BE2C (cell line): Measurements from ENCODE around the gene ASB7.

Experiments
- DNase-seq: peaks from one replicate; pipeline ENCODE4 v3.0.0-alpha.2; 2020
- H3K27me3 ChIP-seq: fragments of 250-450 bp; sonication (Bioruptor Pico); 2 replicates; pipeline ENCODE4 v1.5.1; 2020; ENCODE audit warnings: mild to moderate bottlenecking
- H3K36me3 ChIP-seq: fragments of 250-450 bp; sonication (Bioruptor Pico); 2 replicates; pipeline ENCODE4 v1.5.1; 2020; ENCODE audit warnings: mild to moderate bottlenecking
- H3K4me1 ChIP-seq: fragments of 250-450 bp; sonication (Bioruptor Pico); 2 replicates; pipeline ENCODE4 v1.5.1; 2020
- H3K4me3 ChIP-seq: 2 replicates; pipeline ENCODE4 v1.5.1; 2011; ENCODE audit warnings: low read depth, low read length
- H3K9me3 ChIP-seq: fragments of 250-450 bp; sonication (Bioruptor Pico); 2 replicates; pipeline ENCODE4 v1.5.1; 2020
- TF ChIP-seq, protein P1 (sequence below): IDR thresholded peaks from 2 replicates; pipeline ENCODE4 v1.5.1; 2012; ENCODE audit warnings: mild to moderate bottlenecking, low read depth, low read length

The ASB7 gene

GRCh38 chr15:100692671-100693070 is 90.3 kb downstream of the ASB7 start:
- no peaks in the 10 kb centered on the region for H3K36me3 ChIP-seq
- H3K27me3 ChIP-seq = no peaks in the 10 kb centered on the region
- no peak for DNase-seq
- no peaks in the 10 kb centered on the region for H3K4me1 ChIP-seq
- H3K4me3 ChIP-seq = no peak overlapping the region
- TF ChIP-seq, protein P1, sequence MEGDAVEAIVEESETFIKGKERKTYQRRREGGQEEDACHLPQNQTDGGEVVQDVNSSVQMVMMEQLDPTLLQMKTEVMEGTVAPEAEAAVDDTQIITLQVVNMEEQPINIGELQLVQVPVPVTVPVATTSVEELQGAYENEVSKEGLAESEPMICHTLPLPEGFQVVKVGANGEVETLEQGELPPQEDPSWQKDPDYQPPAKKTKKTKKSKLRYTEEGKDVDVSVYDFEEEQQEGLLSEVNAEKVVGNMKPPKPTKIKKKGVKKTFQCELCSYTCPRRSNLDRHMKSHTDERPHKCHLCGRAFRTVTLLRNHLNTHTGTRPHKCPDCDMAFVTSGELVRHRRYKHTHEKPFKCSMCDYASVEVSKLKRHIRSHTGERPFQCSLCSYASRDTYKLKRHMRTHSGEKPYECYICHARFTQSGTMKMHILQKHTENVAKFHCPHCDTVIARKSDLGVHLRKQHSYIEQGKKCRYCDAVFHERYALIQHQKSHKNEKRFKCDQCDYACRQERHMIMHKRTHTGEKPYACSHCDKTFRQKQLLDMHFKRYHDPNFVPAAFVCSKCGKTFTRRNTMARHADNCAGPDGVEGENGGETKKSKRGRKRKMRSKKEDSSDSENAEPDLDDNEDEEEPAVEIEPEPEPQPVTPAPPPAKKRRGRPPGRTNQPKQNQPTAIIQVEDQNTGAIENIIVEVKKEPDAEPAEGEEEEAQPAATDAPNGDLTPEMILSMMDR = no peak
- H3K9me3 ChIP-seq = no peaks in the 10 kb centered on the region

- no peak overlapping the region for H3K4me3 ChIP-seq
These were observed 91.1 kb downstream of the ASB7 start for GRCh38 chr15:100693451-100693850.

GRCh38 chr15:100694381-100695021 is 92.1 kb downstream of the ASB7 start:
- Histone ChIP-seq H3K9me3 (no peaks in the 10 kb centered on the region), H3K4me3 (no peak overlapping the region), H3K4me1 (no peaks in the 10 kb centered on the region), H3K36me3 (no peaks in the 10 kb centered on the region), H3K27me3 (no peaks in the 10 kb centered on the region)
- TF ChIP-seq, protein P1 = no peak
- no peak for DNase-seq

More at GRCh38 chr15:100693451-100693850, 91.1 kb downstream of the ASB7 start:
- Histone ChIP-seq H3K27me3 (no peaks in the 10 kb centered on the region), H3K4me1 (no peaks in the 10 kb centered on the region), H3K9me3 (no peaks in the 10 kb centered on the region), H3K36me3 (no peaks in the 10 kb centered on the region)
- DNase-seq = no peak
- TF ChIP-seq, protein P1 = no peak

GRCh38 chr15:100695048-100695447 is 92.7 kb downstream of the ASB7 start:
- no peaks in the 10 kb centered on the region for H3K9me3 ChIP-seq
- TF ChIP-seq, protein P1 = no peak

GRCh38 chr15:100696452-100696851 is 94.1 kb downstream of the ASB7 start:
- no peak for DNase-seq
- Histone ChIP-seq H3K4me1 (no peaks in the 10 kb centered on the region), H3K9me3 (no peaks in the 10 kb centered on the region), H3K36me3 (no peaks in the 10 kb centered on the region), H3K27me3 (no peaks in the 10 kb centered on the region), H3K4me3 (no peak overlapping the region)
- TF ChIP-seq, protein P1 = no peak

More at GRCh38 chr15:100695048-100695447, 92.7 kb downstream of the ASB7 start:
- no peaks in the 10 kb centered on the region for H3K36me3 ChIP-seq
- no peak overlapping the region for H3K4me3 ChIP-seq
- no peak for DNase-seq
- H3K27me3 ChIP-seq = no peaks in the 10 kb centered on the region
- H3K4me1 ChIP-seq = no peaks in the 10 kb centered on the region
